ENCODE measurements around the gene MESP2.

- TF ChIP-seq, protein P1, sequence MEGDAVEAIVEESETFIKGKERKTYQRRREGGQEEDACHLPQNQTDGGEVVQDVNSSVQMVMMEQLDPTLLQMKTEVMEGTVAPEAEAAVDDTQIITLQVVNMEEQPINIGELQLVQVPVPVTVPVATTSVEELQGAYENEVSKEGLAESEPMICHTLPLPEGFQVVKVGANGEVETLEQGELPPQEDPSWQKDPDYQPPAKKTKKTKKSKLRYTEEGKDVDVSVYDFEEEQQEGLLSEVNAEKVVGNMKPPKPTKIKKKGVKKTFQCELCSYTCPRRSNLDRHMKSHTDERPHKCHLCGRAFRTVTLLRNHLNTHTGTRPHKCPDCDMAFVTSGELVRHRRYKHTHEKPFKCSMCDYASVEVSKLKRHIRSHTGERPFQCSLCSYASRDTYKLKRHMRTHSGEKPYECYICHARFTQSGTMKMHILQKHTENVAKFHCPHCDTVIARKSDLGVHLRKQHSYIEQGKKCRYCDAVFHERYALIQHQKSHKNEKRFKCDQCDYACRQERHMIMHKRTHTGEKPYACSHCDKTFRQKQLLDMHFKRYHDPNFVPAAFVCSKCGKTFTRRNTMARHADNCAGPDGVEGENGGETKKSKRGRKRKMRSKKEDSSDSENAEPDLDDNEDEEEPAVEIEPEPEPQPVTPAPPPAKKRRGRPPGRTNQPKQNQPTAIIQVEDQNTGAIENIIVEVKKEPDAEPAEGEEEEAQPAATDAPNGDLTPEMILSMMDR (conservative IDR thresholded peaks at IDR 0.05; ENCODE audit: low read length) = no peak
- TF ChIP-seq EZH2phosphoT487 (IDR thresholded peaks at IDR 0.05; ENCODE audit: borderline replicate concordance, low read depth, low read length) = no peak
Observed at GRCh38 chr15:89812011-89812846, 36.1 kb downstream of the MESP2 start.

All from OCI-LY7 (cell line).